LNCaP clone FGC (cell line): ENCODE results near the gene HEMK1.

ENCODE experiments used
- DNase-seq: peaks from one replicate; pipeline ENCODE4 v3.0.0-alpha.2; 2011; ENCODE audit warnings: low read depth
- H3K4me3 ChIP-seq: 2 replicates; pipeline ENCODE4 v1.5.1; 2011; ENCODE audit warnings: mild to moderate bottlenecking, low read depth, low read length, control low read depth
- TF ChIP-seq, protein P1 (sequence below): IDR thresholded peaks from 2 replicates; pipeline ENCODE4 v1.5.1; 2012; ENCODE audit warnings: mild to moderate bottlenecking; ENCODE audit not compliant: control insufficient read depth, insufficient read depth; ENCODE audit errors: extremely low read depth

Gene HEMK1

DNA sequence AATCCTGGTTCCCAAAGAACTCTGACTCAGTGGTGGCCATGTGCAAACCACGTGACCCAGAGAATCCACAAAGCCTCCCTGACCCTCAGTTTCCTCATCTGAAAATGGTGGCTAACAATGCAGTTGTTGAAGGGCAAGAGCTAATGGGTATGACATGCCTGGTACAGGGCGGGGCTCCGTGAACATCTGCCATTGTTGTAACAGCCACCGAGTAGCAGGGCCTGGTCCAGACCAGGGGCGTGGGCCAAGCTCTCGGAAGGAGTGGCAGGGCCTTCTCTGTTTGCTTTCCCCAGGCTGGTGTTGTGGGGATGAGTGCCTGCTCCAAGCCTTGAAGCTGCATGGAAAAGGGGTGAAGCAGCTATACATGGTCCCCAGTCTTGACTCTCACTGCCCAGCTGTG, 61.1 kb downstream of the HEMK1 start:
- no peak for DNase-seq
- TF ChIP-seq, protein P1, sequence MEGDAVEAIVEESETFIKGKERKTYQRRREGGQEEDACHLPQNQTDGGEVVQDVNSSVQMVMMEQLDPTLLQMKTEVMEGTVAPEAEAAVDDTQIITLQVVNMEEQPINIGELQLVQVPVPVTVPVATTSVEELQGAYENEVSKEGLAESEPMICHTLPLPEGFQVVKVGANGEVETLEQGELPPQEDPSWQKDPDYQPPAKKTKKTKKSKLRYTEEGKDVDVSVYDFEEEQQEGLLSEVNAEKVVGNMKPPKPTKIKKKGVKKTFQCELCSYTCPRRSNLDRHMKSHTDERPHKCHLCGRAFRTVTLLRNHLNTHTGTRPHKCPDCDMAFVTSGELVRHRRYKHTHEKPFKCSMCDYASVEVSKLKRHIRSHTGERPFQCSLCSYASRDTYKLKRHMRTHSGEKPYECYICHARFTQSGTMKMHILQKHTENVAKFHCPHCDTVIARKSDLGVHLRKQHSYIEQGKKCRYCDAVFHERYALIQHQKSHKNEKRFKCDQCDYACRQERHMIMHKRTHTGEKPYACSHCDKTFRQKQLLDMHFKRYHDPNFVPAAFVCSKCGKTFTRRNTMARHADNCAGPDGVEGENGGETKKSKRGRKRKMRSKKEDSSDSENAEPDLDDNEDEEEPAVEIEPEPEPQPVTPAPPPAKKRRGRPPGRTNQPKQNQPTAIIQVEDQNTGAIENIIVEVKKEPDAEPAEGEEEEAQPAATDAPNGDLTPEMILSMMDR, result no peak
- no peak overlapping the region for H3K4me3 ChIP-seq

DNA sequence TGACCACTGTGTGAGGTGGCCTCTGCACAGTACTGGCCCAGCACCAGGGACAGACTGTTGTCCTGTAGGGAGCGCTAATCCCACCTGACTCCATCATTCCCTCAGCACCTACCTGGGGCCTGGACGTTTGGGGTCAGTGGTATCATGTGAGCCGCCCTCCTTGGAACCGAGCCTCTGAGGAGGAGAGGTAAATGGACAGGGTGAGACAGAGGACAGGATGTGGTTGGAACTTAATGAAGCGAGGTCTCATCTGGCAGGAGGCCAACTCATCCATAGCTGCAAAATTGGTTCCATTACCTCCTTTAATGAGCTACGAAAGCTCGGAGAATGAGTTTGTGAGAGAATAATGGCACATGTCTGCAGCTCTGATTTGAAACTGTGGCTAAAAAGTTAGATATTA, 61.6 kb downstream of the HEMK1 start:
- DNase-seq, result no peak
- no peak overlapping the region for H3K4me3 ChIP-seq
- TF ChIP-seq, protein P1, result no peak

DNA sequence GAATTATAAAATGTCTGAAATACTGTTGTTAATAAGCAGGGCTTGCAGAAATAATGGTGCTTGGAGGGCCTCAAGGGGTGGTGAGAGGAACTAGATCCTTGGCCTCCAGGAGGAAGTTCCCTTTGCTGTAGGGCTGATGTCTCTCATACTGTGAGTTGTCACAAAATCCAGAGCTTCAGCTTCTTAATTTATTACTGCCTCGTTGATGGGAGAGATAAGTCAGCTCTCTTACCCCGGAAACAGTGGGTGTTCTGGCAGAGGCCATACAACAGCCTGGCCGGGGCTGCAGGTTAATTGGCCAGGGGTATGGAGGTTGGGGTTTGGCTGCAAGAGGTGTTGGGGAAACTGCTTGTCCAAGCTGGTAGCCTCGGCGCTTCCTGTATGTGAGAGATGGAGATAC, 63.1 kb downstream of the HEMK1 start:
- DNase-seq, result peak; percentile 67
- TF ChIP-seq, protein P1, result no peak
- no peak overlapping the region for H3K4me3 ChIP-seq

DNA sequence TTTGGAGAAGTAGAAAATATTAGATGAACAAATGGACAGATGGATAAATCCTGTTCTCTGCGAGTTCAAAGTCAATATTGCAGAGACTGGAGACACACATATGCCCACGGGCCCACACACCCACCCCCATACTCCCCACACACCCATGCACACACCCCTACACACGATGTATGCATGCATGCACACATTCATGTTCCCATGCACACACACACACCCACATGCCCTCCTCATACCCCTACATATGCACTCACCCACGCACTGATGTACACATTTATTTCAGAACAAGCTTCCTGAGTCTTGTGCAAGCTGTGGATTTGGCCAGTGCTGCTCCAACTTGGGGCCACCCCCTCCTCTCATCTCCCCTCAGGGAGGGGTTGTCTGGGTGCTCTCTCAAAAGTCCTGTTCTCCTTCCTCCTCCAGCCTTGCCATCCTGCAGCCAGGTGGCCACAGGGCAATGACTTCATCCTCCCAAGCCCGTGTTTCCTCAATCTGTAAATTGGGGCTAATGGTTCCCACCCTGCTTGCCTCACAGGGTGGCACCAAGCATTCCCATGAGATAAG, 64.0 kb downstream of the HEMK1 start:
- no peak for DNase-seq
- H3K4me3 ChIP-seq, result no peak overlapping the region
- TF ChIP-seq, protein P1, result no peak

DNA sequence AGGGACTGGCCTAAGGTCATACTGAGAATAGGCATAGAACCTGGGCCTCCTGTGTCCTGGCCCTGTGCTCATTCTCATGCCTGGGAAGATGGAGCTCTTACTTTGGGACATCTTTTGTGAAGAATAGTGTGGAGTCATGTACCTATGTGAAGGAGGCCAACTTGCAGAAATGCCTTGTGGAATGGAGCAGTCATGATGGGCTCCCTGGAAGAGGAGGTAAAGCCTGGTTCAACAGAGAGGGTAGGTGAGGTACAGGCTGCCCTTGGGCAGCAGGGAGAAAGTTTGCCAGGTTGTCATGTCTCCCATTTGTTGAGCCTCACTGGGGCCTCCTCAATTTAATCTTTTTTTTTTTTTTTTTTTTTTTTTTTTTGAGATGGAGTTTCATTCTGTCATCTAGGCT, 65.7 kb downstream of the HEMK1 start:
- TF ChIP-seq, protein P1, result no peak
- H3K4me3 ChIP-seq, result no peak overlapping the region
- no peak for DNase-seq

DNA sequence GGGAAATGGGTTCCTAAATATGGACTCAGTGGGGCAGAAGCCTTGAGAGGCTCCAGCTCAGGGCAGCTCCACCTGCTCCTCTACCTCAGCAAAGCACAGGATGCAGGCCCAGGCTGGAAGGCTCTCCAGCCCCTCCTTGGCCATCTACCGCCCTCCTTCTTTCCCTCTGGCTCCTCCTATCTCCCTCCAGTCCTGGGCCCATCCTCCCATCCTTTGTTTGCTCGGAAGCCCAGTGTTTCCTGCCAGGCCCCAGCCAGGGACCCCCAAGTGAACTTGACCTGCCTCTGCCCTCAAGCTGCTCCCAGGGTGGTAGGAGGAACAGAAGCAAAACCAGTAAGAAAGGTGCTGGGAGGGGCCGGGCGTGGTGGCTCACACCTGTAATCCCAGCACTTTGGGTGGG, 67.7 kb downstream of the HEMK1 start:
- no peak for DNase-seq
- TF ChIP-seq, protein P1, result no peak

DNA sequence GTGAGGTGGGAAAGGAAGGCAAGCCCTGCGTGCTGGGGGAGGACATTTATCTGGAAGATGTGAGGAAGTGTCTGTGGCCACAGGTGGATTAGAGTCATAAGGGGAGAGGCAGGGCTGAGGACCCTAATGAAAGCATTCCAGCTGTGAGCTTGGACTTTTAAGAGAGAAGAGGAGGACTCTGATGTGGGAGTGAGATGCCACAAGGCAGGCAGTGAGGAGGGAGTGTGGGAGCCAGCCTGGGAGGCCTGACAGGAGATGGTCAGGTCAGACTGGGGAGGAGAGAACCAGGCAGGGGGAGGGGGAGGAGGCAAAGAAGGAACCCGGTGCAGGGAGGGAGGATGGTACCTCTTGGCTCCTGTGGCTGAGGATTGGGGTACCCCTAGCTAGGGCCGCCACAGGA, 68.6 kb downstream of the HEMK1 start:
- H3K4me3 ChIP-seq, result no peak overlapping the region
- TF ChIP-seq, protein P1, result no peak
- DNase-seq, result no peak

More for the DNA sequence above, 67.7 kb downstream of the HEMK1 start:
- no peak overlapping the region for H3K4me3 ChIP-seq
